H1 (cell line): ENCODE data around the gene SLX4IP. TPM values are rescaled to one million over a fixed set of nuclear protein-coding genes. Genes with fewer than 3 reads are reported as not detected.

Source experiments
- CTCF ChIA-PET: fragments of 300-600 bp; sonication (Branson Sonifier 250); formaldehyde crosslinking; loops from one replicate; lab custom pipeline; 2021; ENCODE audit not compliant: partially characterized antibody; lab: Charles Lee
- POLR2A ChIA-PET: fragments of 300-600 bp; sonication (Branson Sonifier 250); formaldehyde crosslinking; loops from one replicate; lab custom pipeline; 2021; ENCODE audit warnings: inconsistent platforms; ENCODE audit not compliant: partially characterized antibody; lab: Charles Lee
- DNase-seq, 2 experiments: peaks; one replicate each; pipeline versions ENCODE4 v3.0.0 to v3.0.0-alpha.2; 2010 to 2022; ENCODE audit warnings: low spot score in 2 of 2, low read depth in 1 of 2, mixed read lengths in 1 of 2
- FAIRE-seq: peaks from 2 replicates; lab custom pipeline; 2011; peaks lifted over from hg19 to GRCh38; lab: Jason Lieb, UNC
- H2AFZ ChIP-seq: 2 replicates; pipeline ENCODE4 v1.8.1; 2012; ENCODE audit warnings: low read length, inconsistent platforms
- H2AK5ac ChIP-seq: 2 replicates; pipeline ENCODE4 v1.6.1; 2013; ENCODE audit warnings: low read depth, low read length
- H2BK120ac ChIP-seq: replicated peaks from 2 replicates; pipeline ENCODE3; 2013; ENCODE audit warnings: low read depth, low read length, inconsistent platforms
- H2BK12ac ChIP-seq: 2 replicates; pipeline ENCODE4 v1.6.1; 2013; ENCODE audit warnings: low read depth, low read length
- H2BK15ac ChIP-seq: 2 replicates; pipeline ENCODE4 v1.6.1; 2013; ENCODE audit warnings: low read length
- H2BK20ac ChIP-seq: 2 replicates; pipeline ENCODE4 v1.6.1; 2013; ENCODE audit warnings: low read length
- H2BK5ac ChIP-seq: 2 replicates; pipeline ENCODE4 v1.6.1; 2013; ENCODE audit warnings: low read depth, low read length
- H3K14ac ChIP-seq: 2 replicates; pipeline ENCODE4 v1.6.1; 2013; ENCODE audit warnings: inconsistent platforms; ENCODE audit not compliant: insufficient read length
- H3K18ac ChIP-seq: 2 replicates; pipeline ENCODE4 v1.6.1; 2013; ENCODE audit warnings: low read length; ENCODE audit errors: extremely low read depth
- H3K23ac ChIP-seq: 2 replicates; pipeline ENCODE4 v1.6.1; 2013; ENCODE audit warnings: inconsistent platforms; ENCODE audit not compliant: insufficient read length
- H3K23me2 ChIP-seq: 2 replicates; pipeline ENCODE4 v1.6.1; 2013; ENCODE audit warnings: low read depth, low read length
- H3K27ac ChIP-seq: 2 replicates; pipeline ENCODE4 v1.6.1; 2011; ENCODE audit warnings: low read depth, low read length, inconsistent platforms
- H3K27me3 ChIP-seq, 4 experiments: replicated peaks in 1 of 4; 1 replicate in 1 of 4; 2 replicates in 3 of 4; pipeline versions ENCODE4 v1.6.1 to v1.8.1; 2011 to 2013; ENCODE audit warnings: low read length in 3 of 4, mild to moderate bottlenecking in 3 of 4, inconsistent platforms in 2 of 4, mixed read lengths in 2 of 4, moderate library complexity in 1 of 4; ENCODE audit not compliant: control insufficient read depth in 3 of 4, insufficient read depth in 3 of 4; ENCODE audit errors: extremely low read depth in 1 of 4
- H3K36me3 ChIP-seq, 4 experiments: 2 replicates each; pipeline versions ENCODE4 v1.6.1 to v1.8.1; 2011 to 2013; ENCODE audit warnings: mild to moderate bottlenecking in 4 of 4, low read length in 3 of 4, moderate library complexity in 2 of 4, control low read depth in 1 of 4, inconsistent platforms in 1 of 4; ENCODE audit not compliant: insufficient read depth in 4 of 4, control insufficient read depth in 2 of 4
- H3K4ac ChIP-seq: replicated peaks from 2 replicates; pipeline ENCODE3; 2013; ENCODE audit warnings: low read length, low read depth, mixed read lengths, inconsistent platforms; ENCODE audit not compliant: insufficient read length
- H3K4me1 ChIP-seq, 4 experiments: replicated peaks in 1 of 4; 1 replicate in 1 of 4; 2 replicates in 3 of 4; pipeline versions ENCODE4 v1.6.1 to v1.8.1; 2011 to 2013; ENCODE audit warnings: low read length in 3 of 4, inconsistent platforms in 2 of 4, mixed read lengths in 1 of 4; ENCODE audit not compliant: insufficient read depth in 4 of 4, control insufficient read depth in 3 of 4
- H3K4me2 ChIP-seq, 2 experiments: 2 replicates each; pipeline versions ENCODE4 v1.6.1 to v1.8.1; 2011 to 2013; ENCODE audit warnings: low read depth in 2 of 2, low read length in 2 of 2, control low read depth in 1 of 2, inconsistent platforms in 1 of 2, mild to moderate bottlenecking in 1 of 2; ENCODE audit not compliant: insufficient read depth in 1 of 2
- H3K4me3 ChIP-seq, 4 experiments: fragments of 200-600, 300-600 bp in 1 of 4; sonication (generic), shearing (Covaris generic), sonication (Bioruptor Twin) in 1 of 4; 2 replicates each; pipeline versions ENCODE4 v1.5.1 to v1.8.1; 2011 to 2016; ENCODE audit warnings: low read length in 4 of 4, low read depth in 3 of 4, control low read depth in 2 of 4, inconsistent platforms in 2 of 4, mild to moderate bottlenecking in 2 of 4, mixed read lengths in 1 of 4, moderate library complexity in 1 of 4; ENCODE audit not compliant: insufficient read depth in 2 of 4; ENCODE audit errors: extremely low read depth in 1 of 4
- H3K56ac ChIP-seq: replicated peaks from 2 replicates; pipeline ENCODE3; 2013; ENCODE audit warnings: low read depth, mild to moderate bottlenecking, mixed read lengths, low read length, inconsistent platforms; ENCODE audit not compliant: insufficient read length
- H3K79me1 ChIP-seq: 2 replicates; pipeline ENCODE4 v1.6.1; 2013; ENCODE audit warnings: low read depth, low read length, control low read depth
- H3K79me2 ChIP-seq, 2 experiments: 2 replicates each; pipeline versions ENCODE4 v1.6.1 to v1.8.1; 2012 to 2013; ENCODE audit warnings: low read length in 2 of 2, mild to moderate bottlenecking in 2 of 2, inconsistent platforms in 1 of 2; ENCODE audit not compliant: insufficient read depth in 2 of 2, control insufficient read depth in 1 of 2
- H3K9ac ChIP-seq, 4 experiments: replicated peaks in 1 of 4; 1 replicate in 1 of 4; 2 replicates in 3 of 4; pipeline versions ENCODE4 v1.6.1 to v1.8.1; 2011 to 2013; ENCODE audit warnings: low read depth in 3 of 4, low read length in 3 of 4, control low read depth in 2 of 4, mild to moderate bottlenecking in 2 of 4, moderate library complexity in 2 of 4, inconsistent platforms in 1 of 4; ENCODE audit errors: extremely low read depth in 1 of 4
- H3K9me3 ChIP-seq, 2 experiments: 2 replicates each; pipeline versions ENCODE4 v1.6.1 to v1.8.1; 2012 to 2013; ENCODE audit warnings: mild to moderate bottlenecking in 2 of 2, moderate library complexity in 2 of 2, control low read depth in 1 of 2, inconsistent platforms in 1 of 2, low read depth in 1 of 2, low read length in 1 of 2, mixed read lengths in 1 of 2; ENCODE audit not compliant: insufficient read depth in 2 of 2
- H4K20me1 ChIP-seq, 2 experiments: replicated peaks in 1 of 2; 2 replicates each; pipeline versions ENCODE3 to v1.8.1; 2011 to 2013; ENCODE audit warnings: inconsistent platforms in 2 of 2, low read length in 2 of 2, mild to moderate bottlenecking in 1 of 2; ENCODE audit not compliant: insufficient read depth in 2 of 2, control insufficient read depth in 1 of 2
- H4K5ac ChIP-seq: 2 replicates; pipeline ENCODE4 v1.6.1; 2013; ENCODE audit warnings: low read length, low read depth, mixed read lengths, inconsistent platforms; ENCODE audit not compliant: insufficient read length
- H4K8ac ChIP-seq: 2 replicates; pipeline ENCODE4 v1.8.0; 2013; ENCODE audit warnings: mild to moderate bottlenecking, moderate library complexity, low read length, inconsistent platforms; ENCODE audit not compliant: insufficient read depth; ENCODE audit errors: extremely low read depth
- H4K91ac ChIP-seq: replicated peaks from 2 replicates; pipeline ENCODE3; 2013; ENCODE audit warnings: low read length, mixed read lengths, inconsistent platforms; ENCODE audit not compliant: insufficient read length
- ASH2L ChIP-seq: fragments of 200-600, 300-600 bp; sonication (generic); IDR thresholded peaks from one replicate; pipeline ENCODE4 v1.7.1; 2017; ENCODE audit warnings: low read length
- ATF3 ChIP-seq: IDR thresholded peaks from 2 replicates; pipeline ENCODE4 v1.6.1; 2011; ENCODE audit warnings: low read depth, mild to moderate bottlenecking, low read length; ENCODE audit not compliant: insufficient read depth
- BRCA1 ChIP-seq: IDR thresholded peaks from 2 replicates; pipeline ENCODE4 v1.6.1; 2012; ENCODE audit warnings: low read depth, low read length, improper control_type of control experiment
- CBX5 ChIP-seq: fragments of 300-800, 300-1000 bp; sonication (generic); IDR thresholded peaks from 2 replicates; pipeline ENCODE4 v1.7.1; 2016; ENCODE audit warnings: antibody characterized with exemption, low read length, low read depth
- EP300 ChIP-seq, 2 experiments: IDR thresholded peaks; 1 replicate in 1 of 2; 2 replicates in 1 of 2; pipeline ENCODE4 v1.6.1; 2011 to 2012; ENCODE audit warnings: low read depth in 2 of 2, low read length in 2 of 2, mild to moderate bottlenecking in 2 of 2, borderline replicate concordance in 1 of 2, inconsistent platforms in 1 of 2, moderate library complexity in 1 of 2
- HDAC2 ChIP-seq, 2 experiments: fragments of 300-600 bp in 1 of 2; sonication (generic) in 1 of 2; IDR thresholded peaks; 2 replicates each; pipeline ENCODE4 v1.6.1; 2011 to 2012; ENCODE audit warnings: low read depth in 2 of 2, low read length in 2 of 2, mild to moderate bottlenecking in 2 of 2, moderate library complexity in 2 of 2, borderline replicate concordance in 1 of 2, inconsistent platforms in 1 of 2
- JUN ChIP-seq: IDR thresholded peaks from 2 replicates; pipeline ENCODE4 v1.6.1; 2011; ENCODE audit warnings: low read depth, mild to moderate bottlenecking, improper control_type of control experiment, low read length
- POLR2AphosphoS5 ChIP-seq: IDR thresholded peaks from 2 replicates; pipeline ENCODE4 v1.6.1; 2011; ENCODE audit warnings: low read depth, low read length
- RBBP5 ChIP-seq: IDR thresholded peaks from 2 replicates; pipeline ENCODE4 v1.7.1; 2012; ENCODE audit warnings: low read depth, mild to moderate bottlenecking, inconsistent platforms, low read length, moderate library complexity, borderline replicate concordance
- ZNF274 ChIP-seq: IDR thresholded peaks from 2 replicates; pipeline ENCODE4 v1.7.0; 2012; ENCODE audit warnings: low read length, borderline replicate concordance; ENCODE audit errors: extremely low read depth
- WGBS, 2 experiments: shearing (Covaris generic) in 1 of 2; methylation state at CpG; one replicate each; pipeline versions ENCODE4 v1.1.6 to v1.1.7; 2013 to 2015; ENCODE audit warnings: low lambda C conversion rate in 2 of 2, mixed read lengths in 2 of 2, inconsistent platforms in 1 of 2, low coverage in 1 of 2, missing lambda C conversion rate in 1 of 2; ENCODE audit not compliant: insufficient replicate concordance in 2 of 2, insufficient coverage in 1 of 2, insufficient read length in 1 of 2; ENCODE audit errors: extremely low coverage in 1 of 2, missing lambda C conversion rate in 1 of 2; 5-methylcytosine and 5-hydroxymethylcytosine counted together
- polyA plus RNA-seq, 7 experiments: library from polyadenylated mRNA; depleted of rRNA in 3 of 7; stranded (reverse) in 5 of 7; unstranded in 2 of 7; fragments of >200 nt in 5 of 7; fragments of 200-250 nt in 2 of 7; gene quantifications; 1 replicate in 5 of 7; 2 replicates in 1 of 7; 4 replicates in 1 of 7; pipeline versions ENCODE4 v1.2.1 to v1.2.3, GENCODE V29; 2011 to 2013; ENCODE audit warnings: missing spikeins in 2 of 7, mixed read lengths in 2 of 7
- total RNA-seq: library from RNA; stranded (reverse); fragmentation: NEBNext Ultra II Directional; extraction: Animal tissue kit (Norgen Biotek cat#: 25700); gene quantifications from 2 replicates; pipeline ENCODE4 v1.2.1, GENCODE V29; 2021

Gene SLX4IP
- total and polyA plus RNA-seq, 2 of the 8 experiments (the other 6 are each of a cell fraction or from before 2014, with no cell fraction given): 2.4 to 8.7 TPM

GRCh38 chr20:10387686-10388085 lies 47.4 kb upstream of the SLX4IP start:
- DNase-seq: no peak
- ChIA-PET POLR2A (no interaction called here), CTCF (interaction anchor here (0.9 kb wide), 1 partner anchor 16 kb away, joined by 3 read pairs; no protein-coding TSS in a partner anchor)
- H3K4me2 ChIP-seq: no peak overlapping the region
- 91% methylated on average over 4 of the region's 4 CpGs; no CpG with 5 or more reads in 1 of the 2 experiments for WGBS, 2 experiments
- H2BK12ac ChIP-seq: no peak overlapping the region
- H3K4me1 ChIP-seq: no peaks in the 10 kb centered on the region
- H2AFZ ChIP-seq: no peak overlapping the region
- no peaks in the 10 kb centered on the region for H3K27me3 ChIP-seq
- no peaks in the 10 kb centered on the region for H3K79me1 ChIP-seq
- no peak overlapping the region for H3K4ac ChIP-seq
- H3K23ac ChIP-seq: no peak overlapping the region
- no peak overlapping the region for H3K18ac ChIP-seq
- no peak for FAIRE-seq
- no peak overlapping the region for H2BK20ac ChIP-seq
- H2BK120ac ChIP-seq: no peak overlapping the region
- no peak for TF ChIP-seq RBBP5
- TF ChIP-seq ATF3: no peak
- TF ChIP-seq ZNF274: no peak
- TF ChIP-seq CBX5: no peak
- TF ChIP-seq JUN: no peak
- TF ChIP-seq HDAC2 (IDR thresholded peaks at IDR 0.05; ENCODE audit: borderline replicate concordance in 1 of 2, low read depth in 2 of 2, low read length in 2 of 2): no peak
- TF ChIP-seq BRCA1: no peak
- no peak for TF ChIP-seq POLR2AphosphoS5
- TF ChIP-seq EP300 (IDR thresholded peaks at IDR 0.05; ENCODE audit: borderline replicate concordance in 1 of 2, low read depth in 2 of 2, low read length in 2 of 2): no peak
- TF ChIP-seq ASH2L: no peak
- no peaks in the 10 kb centered on the region for H3K9me3 ChIP-seq
- H4K91ac ChIP-seq: no peak overlapping the region
- no peak overlapping the region for H3K56ac ChIP-seq
- H3K9ac ChIP-seq: no peak overlapping the region
- no peaks in the 10 kb centered on the region for H3K79me2 ChIP-seq
- no peak overlapping the region for H3K27ac ChIP-seq
- no peak overlapping the region for H4K5ac ChIP-seq
- no peak overlapping the region for H3K4me3 ChIP-seq
- H3K23me2 ChIP-seq: no peaks in the 10 kb centered on the region
- H4K8ac ChIP-seq: no peak overlapping the region
- no peak overlapping the region for H2AK5ac ChIP-seq
- H3K36me3 ChIP-seq: no peaks in the 10 kb centered on the region
- no peak overlapping the region for H2BK15ac ChIP-seq
- no peak overlapping the region for H2BK5ac ChIP-seq
- H3K14ac ChIP-seq: no peak overlapping the region
- H4K20me1 ChIP-seq: no peaks in the 10 kb centered on the region
